Measurements from ENCODE around the gene GBP2. TPM values are rescaled to one million over a fixed set of nuclear protein-coding genes. Genes with fewer than 3 reads are reported as not detected.

Gene GBP2
- total RNA-seq, 2 experiments from 2014 or later = not detected

DNA sequence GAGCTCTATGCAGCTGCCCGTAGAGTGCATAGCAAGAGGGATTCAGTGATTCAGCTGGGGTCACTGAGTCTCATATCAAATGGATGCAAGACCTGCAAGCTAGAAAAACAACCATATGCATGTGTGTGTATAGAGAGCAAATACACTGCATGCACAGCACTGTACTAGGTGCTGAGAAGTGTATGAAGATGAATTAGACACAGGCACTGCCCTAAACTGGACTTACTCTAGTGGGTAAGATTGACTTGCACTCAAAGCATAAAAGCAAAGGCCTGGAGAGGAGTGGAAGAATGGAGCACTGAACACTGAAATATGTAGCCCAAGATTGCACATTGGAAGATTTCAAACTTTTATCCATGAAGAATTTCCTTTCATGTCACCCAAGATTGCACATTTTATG lies 55.4 kb downstream of the GBP2 start:
- Histone ChIP-seq H3K79me2 (ENCODE audit: insufficient read depth, low read depth, low read length) (no peaks in the 10 kb centered on the region), H3K36me3 (ENCODE audit: insufficient read depth, low read length) (no peaks in the 10 kb centered on the region), H3K9me3 (ENCODE audit: low read length) (no peaks in the 10 kb centered on the region), H3K4me3 (ENCODE audit: low read depth, low read length, poor library complexity, severe bottlenecking) (no peak overlapping the region), H2AFZ (ENCODE audit: low read length) (no peak overlapping the region), H3K4me2 (ENCODE audit: low read length) (no peak overlapping the region), H3K9me2 (ENCODE audit: insufficient read depth, low read length) (no peaks in the 10 kb centered on the region), H4K20me1 (ENCODE audit: insufficient read depth, low read length) (no peaks in the 10 kb centered on the region), H3K27ac (ENCODE audit: low read depth, low read length, poor library complexity, severe bottlenecking) (no peak overlapping the region), H3K4me1 (ENCODE audit: insufficient read depth, low read length, poor library complexity, severe bottlenecking) (no peaks in the 10 kb centered on the region)
- BruUV-seq (replicated peaks) = no TSS peak
- ChIA-PET CTCF (ENCODE audit: unreplicated experiment) (no interaction called here), POLR2A (interaction anchor here (0.7 to 1.9 kb wide), 3 partner anchors 11 to 263 kb away, joined by 3 to 4 read pairs (median 4); no protein-coding TSS in a partner anchor)
- DNase-seq (ENCODE audit: low spot score) = no peak
- intact Hi-C loops (cut with micrococcal nuclease; ENCODE audit: unreplicated experiment) = no loop called here
- TF ChIP-seq, protein P1, sequence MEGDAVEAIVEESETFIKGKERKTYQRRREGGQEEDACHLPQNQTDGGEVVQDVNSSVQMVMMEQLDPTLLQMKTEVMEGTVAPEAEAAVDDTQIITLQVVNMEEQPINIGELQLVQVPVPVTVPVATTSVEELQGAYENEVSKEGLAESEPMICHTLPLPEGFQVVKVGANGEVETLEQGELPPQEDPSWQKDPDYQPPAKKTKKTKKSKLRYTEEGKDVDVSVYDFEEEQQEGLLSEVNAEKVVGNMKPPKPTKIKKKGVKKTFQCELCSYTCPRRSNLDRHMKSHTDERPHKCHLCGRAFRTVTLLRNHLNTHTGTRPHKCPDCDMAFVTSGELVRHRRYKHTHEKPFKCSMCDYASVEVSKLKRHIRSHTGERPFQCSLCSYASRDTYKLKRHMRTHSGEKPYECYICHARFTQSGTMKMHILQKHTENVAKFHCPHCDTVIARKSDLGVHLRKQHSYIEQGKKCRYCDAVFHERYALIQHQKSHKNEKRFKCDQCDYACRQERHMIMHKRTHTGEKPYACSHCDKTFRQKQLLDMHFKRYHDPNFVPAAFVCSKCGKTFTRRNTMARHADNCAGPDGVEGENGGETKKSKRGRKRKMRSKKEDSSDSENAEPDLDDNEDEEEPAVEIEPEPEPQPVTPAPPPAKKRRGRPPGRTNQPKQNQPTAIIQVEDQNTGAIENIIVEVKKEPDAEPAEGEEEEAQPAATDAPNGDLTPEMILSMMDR (conservative IDR thresholded peaks at IDR 0.05; ENCODE audit: low read length) = no peak
- TF ChIP-seq EZH2phosphoT487 (IDR thresholded peaks at IDR 0.05; ENCODE audit: borderline replicate concordance, low read depth, low read length) = no peak

DNA sequence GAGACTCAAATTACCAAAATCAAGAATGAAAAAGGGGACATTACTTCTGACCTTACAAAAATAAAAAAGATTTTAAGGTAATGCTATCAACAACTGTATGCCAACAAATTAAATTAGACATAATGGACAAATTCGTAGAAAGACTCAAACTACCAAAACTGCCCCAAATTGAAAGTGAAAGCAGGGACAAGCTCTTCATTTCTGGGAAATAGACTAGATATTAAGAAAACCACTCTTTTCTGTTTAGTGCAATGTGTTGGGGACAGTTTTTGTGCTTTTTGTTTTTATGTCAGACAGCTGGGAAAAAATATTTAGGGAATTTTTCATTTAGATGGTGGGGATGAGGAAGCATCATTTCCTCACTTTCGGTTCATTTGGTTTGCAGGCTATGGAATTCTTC lies 56.0 kb downstream of the GBP2 start:
- ChIA-PET CTCF (ENCODE audit: unreplicated experiment) (no interaction called here), POLR2A (interaction anchor here (0.7 to 1.9 kb wide), 3 partner anchors 12 to 264 kb away, joined by 3 to 4 read pairs (median 4); no protein-coding TSS in a partner anchor)
- no TSS peak for BruUV-seq (replicated peaks)
- no peaks in the 10 kb centered on the region for H3K4me1 ChIP-seq (ENCODE audit: insufficient read depth, low read length, poor library complexity, severe bottlenecking)
- no peak overlapping the region; the same call in 1 of the 2 replicates for H2AFZ ChIP-seq (ENCODE audit: low read length)
- H3K4me3 ChIP-seq (ENCODE audit: low read depth, low read length, poor library complexity, severe bottlenecking) = peak overlapping the region; percentile 26
- TF ChIP-seq, protein P1 (conservative IDR thresholded peaks at IDR 0.05; ENCODE audit: low read length) = no peak
- DNase-seq (ENCODE audit: low spot score) = peak; percentile 0
- H3K9me3 ChIP-seq (ENCODE audit: low read length) = no peaks in the 10 kb centered on the region
- H4K20me1 ChIP-seq (ENCODE audit: insufficient read depth, low read length) = no peaks in the 10 kb centered on the region
- no peaks in the 10 kb centered on the region for H3K9me2 ChIP-seq (ENCODE audit: insufficient read depth, low read length)
- H3K27ac ChIP-seq (ENCODE audit: low read depth, low read length, poor library complexity, severe bottlenecking) = no peak overlapping the region
- intact Hi-C loops (cut with micrococcal nuclease; ENCODE audit: unreplicated experiment) = no loop called here
- peak overlapping the region; percentile 38 for H3K4me2 ChIP-seq (ENCODE audit: low read length)
- no peaks in the 10 kb centered on the region for H3K36me3 ChIP-seq (ENCODE audit: insufficient read depth, low read length)
- no peaks in the 10 kb centered on the region for H3K79me2 ChIP-seq (ENCODE audit: insufficient read depth, low read depth, low read length)

DNA sequence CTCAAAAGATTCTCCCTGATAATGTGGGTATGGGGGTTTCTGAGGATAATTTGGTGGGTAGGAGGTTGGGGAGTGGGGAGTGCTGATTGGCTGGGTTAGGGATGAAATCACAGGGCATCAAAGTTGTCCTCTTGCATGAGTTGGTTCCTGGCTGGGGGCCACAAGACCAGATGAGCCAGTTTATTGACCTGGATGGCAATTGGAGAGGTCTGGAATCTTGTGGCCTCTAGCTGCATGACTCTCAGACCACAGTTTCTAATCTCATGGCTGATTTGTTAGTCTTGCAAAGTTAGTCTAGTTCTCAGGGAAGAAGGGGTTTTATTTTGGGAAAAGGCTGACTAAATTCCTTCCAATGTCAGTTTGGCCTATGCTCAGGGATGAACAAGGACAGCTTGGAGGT lies 57.6 kb downstream of the GBP2 start:
- ChIA-PET CTCF (ENCODE audit: unreplicated experiment) (no interaction called here), POLR2A (no interaction called here)
- Histone ChIP-seq H3K4me1 (ENCODE audit: insufficient read depth, low read length, poor library complexity, severe bottlenecking) (no peaks in the 10 kb centered on the region), H3K9me3 (ENCODE audit: low read length) (no peaks in the 10 kb centered on the region), H3K27ac (ENCODE audit: low read depth, low read length, poor library complexity, severe bottlenecking) (no peak overlapping the region), H3K79me2 (ENCODE audit: insufficient read depth, low read depth, low read length) (no peaks in the 10 kb centered on the region), H3K4me2 (ENCODE audit: low read length) (no peak overlapping the region), H3K36me3 (ENCODE audit: insufficient read depth, low read length) (no peaks in the 10 kb centered on the region), H3K4me3 (ENCODE audit: low read depth, low read length, poor library complexity, severe bottlenecking) (no peak overlapping the region), H3K9me2 (ENCODE audit: insufficient read depth, low read length) (no peaks in the 10 kb centered on the region), H4K20me1 (ENCODE audit: insufficient read depth, low read length) (no peaks in the 10 kb centered on the region), H2AFZ (ENCODE audit: low read length) (no peak overlapping the region)
- intact Hi-C loops (cut with micrococcal nuclease; ENCODE audit: unreplicated experiment) = no loop called here
- no TSS peak for BruUV-seq (replicated peaks)
- TF ChIP-seq, protein P1 (conservative IDR thresholded peaks at IDR 0.05; ENCODE audit: low read length) = no peak
- TF ChIP-seq EZH2phosphoT487 (IDR thresholded peaks at IDR 0.05; ENCODE audit: borderline replicate concordance, low read depth, low read length) = no peak
- DNase-seq (ENCODE audit: low spot score) = no peak
